K562 (cell line): Measurements from ENCODE around the gene CDC42EP2. TPM values are rescaled to one million over a fixed set of nuclear protein-coding genes. Genes with fewer than 3 reads are reported as not detected.

Source experiments
- ATAC-seq: fragments of 200-7000 bp; cut with Tn5 transposase; 3 replicates; pipeline ENCODE4 v1.9.1; 2020; ENCODE audit warnings: moderate library complexity
- BruUV-seq: library from RNA; stranded (reverse); fragments of 400-500 nt; replicated peaks from 2 replicates; lab custom pipeline; 2021; lab: Mats Ljungman, UMichigan
- CTCF ChIA-PET: fragments of 300-600 bp; formaldehyde crosslinking; extraction: SDS; loops from one replicate; lab custom pipeline; 2021; ENCODE audit warnings: low intra/inter-chr PET ratio; lab: Yijun Ruan, JAX
- POLR2A ChIA-PET: fragments of 300-600, 350-650 bp; sonication (Branson Sonifier 250); formaldehyde crosslinking; extraction: SDS; loops from one replicate; lab custom pipeline; 2021; ENCODE audit warnings: antibody characterized with exemption, inconsistent platforms; lab: Yijun Ruan, JAX
- DNase-seq, 4 experiments: peaks; one replicate each; pipeline versions ENCODE4 v3.0.0 to v3.0.0-alpha.2; 2011 to 2018; ENCODE audit warnings: low spot score in 3 of 4, mixed read lengths in 3 of 4; ENCODE audit errors: extremely low read depth in 1 of 4
- FAIRE-seq: peaks from 2 replicates; lab custom pipeline; 2011; peaks lifted over from hg19 to GRCh38; lab: Jason Lieb, UNC
- H2AFZ ChIP-seq: 2 replicates; pipeline ENCODE4 v1.6.0; 2011; ENCODE audit warnings: low read depth, low read length, control low read depth, inconsistent platforms
- H3K27ac ChIP-seq: fragments of 200-600 bp; 3 replicates; pipeline ENCODE4 v1.8.0; 2011; ENCODE audit warnings: low read depth, mild to moderate bottlenecking, control low read depth, inconsistent platforms, low read length, moderate library complexity, mixed read lengths; ENCODE audit errors: extremely low read depth
- H3K27me3 ChIP-seq, 2 experiments: fragments of 300-600 bp in 1 of 2; 2 replicates in 1 of 2; 3 replicates in 1 of 2; pipeline versions ENCODE4 v1.6.0 to v1.8.0; 2011; ENCODE audit warnings: inconsistent platforms in 2 of 2, low read length in 2 of 2, mild to moderate bottlenecking in 1 of 2, mixed read lengths in 1 of 2, moderate library complexity in 1 of 2; ENCODE audit not compliant: control insufficient read depth in 2 of 2, insufficient read depth in 2 of 2
- H3K36me3 ChIP-seq: fragments of 300-600 bp; 3 replicates; pipeline ENCODE4 v1.8.0; 2011; ENCODE audit warnings: mild to moderate bottlenecking, low read length, inconsistent platforms; ENCODE audit not compliant: control insufficient read depth, insufficient read depth
- H3K4me1 ChIP-seq, 2 experiments: fragments of 200-600 bp in 1 of 2; replicated peaks in 1 of 2; 2 replicates in 1 of 2; 3 replicates in 1 of 2; pipeline versions ENCODE4 v1.5.1 to v1.8.0; 2011; ENCODE audit warnings: inconsistent platforms in 2 of 2, low read length in 2 of 2, mild to moderate bottlenecking in 1 of 2, mixed read lengths in 1 of 2, moderate library complexity in 1 of 2; ENCODE audit not compliant: control insufficient read depth in 2 of 2, insufficient read depth in 2 of 2
- H3K4me2 ChIP-seq: 2 replicates; pipeline ENCODE4 v1.6.1; 2011; ENCODE audit warnings: low read length, control low read depth, inconsistent platforms, mixed read lengths; ENCODE audit not compliant: insufficient read depth
- H3K4me3 ChIP-seq: fragments of 200-600 bp; sonication (generic), shearing (Covaris generic); 2 replicates; pipeline ENCODE4 v1.5.1; 2016; ENCODE audit warnings: control low read depth, inconsistent platforms
- H3K79me2 ChIP-seq: fragments of 200-600 bp; 3 replicates; pipeline ENCODE4 v1.8.0; 2011; ENCODE audit warnings: low read length, inconsistent platforms; ENCODE audit not compliant: control insufficient read depth, insufficient read depth
- H3K9ac ChIP-seq, 2 experiments: 2 replicates each; pipeline versions ENCODE4 v1.6.0 to v1.6.1; 2011; ENCODE audit warnings: low read depth in 2 of 2, low read length in 2 of 2, control low read depth in 1 of 2, inconsistent platforms in 1 of 2, mild to moderate bottlenecking in 1 of 2, mixed read lengths in 1 of 2; ENCODE audit not compliant: insufficient read depth in 1 of 2
- H3K9me1 ChIP-seq: one replicate; pipeline ENCODE4 v1.6.0; 2011; ENCODE audit warnings: inconsistent platforms, mild to moderate bottlenecking, low read length, moderate library complexity; ENCODE audit not compliant: control insufficient read depth, insufficient read depth
- H3K9me3 ChIP-seq: replicated peaks from 2 replicates; pipeline ENCODE4 v1.5.1; 2011; ENCODE audit warnings: low read depth, low read length, inconsistent platforms; ENCODE audit not compliant: control insufficient read depth, insufficient read depth
- H4K20me1 ChIP-seq: replicated peaks from 2 replicates; pipeline ENCODE4 v1.6.1; 2011; ENCODE audit warnings: low read length, inconsistent platforms, mixed read lengths; ENCODE audit not compliant: control insufficient read depth, insufficient read depth
- POLR2AphosphoS2 ChIP-seq: IDR thresholded peaks from 2 replicates; pipeline ENCODE4 v1.6.1; 2012; ENCODE audit warnings: low read length, improper control_type of control experiment
- SOX6 ChIP-seq: fragments of 450-650 bp; IDR thresholded peaks from 2 replicates; pipeline ENCODE4 v1.6.1; 2014; ENCODE audit warnings: mild to moderate bottlenecking
- TARDBP ChIP-seq: fragments of 450-650 bp; IDR thresholded peaks from 2 replicates; pipeline ENCODE4 v1.6.1; 2016
- TSC22D4 ChIP-seq: fragments of 450-650 bp; IDR thresholded peaks from 2 replicates; pipeline ENCODE4 v1.6.1; 2016; ENCODE audit warnings: missing genetic modification characterization, missing biosample characterization, control low read depth
- XRCC3 ChIP-seq: fragments of 450-650 bp; IDR thresholded peaks from 2 replicates; pipeline ENCODE4 v1.6.1; 2017; ENCODE audit warnings: mild to moderate bottlenecking, moderate library complexity
- ZBTB33 ChIP-seq: sonication (generic); formaldehyde crosslinking; IDR thresholded peaks from 2 replicates; pipeline ENCODE4 v1.8.1; 2023; ENCODE audit warnings: mild to moderate bottlenecking, missing genetic modification reagents
- WGBS: fragments of 100-300 bp; shearing (Covaris generic); methylation state at CpG from one replicate; pipeline ENCODE4 v1.1.6; 2016; ENCODE audit warnings: low coverage, mixed read lengths; ENCODE audit not compliant: insufficient coverage; ENCODE audit errors: missing lambda C conversion rate; 5-methylcytosine and 5-hydroxymethylcytosine counted together
- in situ Hi-C: fragments of 300-500 bp; cut with MboI; formaldehyde crosslinking; loops from 4 replicates; pipeline ENCODE4 v1.15.0; 2018; ENCODE audit warnings: inconsistent platforms, mixed read lengths
- intact Hi-C: fragments of 100-400 bp; cut with micrococcal nuclease; formaldehyde crosslinking; loops from 2 replicates; pipeline ENCODE4 v1.14.2; 2022
- polyA plus RNA-seq, 8 experiments: library from polyadenylated mRNA; depleted of rRNA in 4 of 8; stranded (reverse) in 5 of 8; unstranded in 3 of 8; fragments of >200 nt; fragmentation: Nextera tagmentation in 2 of 8; fragmentation: Illumina TruSeq in 1 of 8; extraction: Ambion mirVana in 2 of 8; extraction: Trizol in 1 of 8; gene quantifications; 2 replicates each; pipeline versions ENCODE4 v1.2.1 to v1.2.3, GENCODE V29; 2011 to 2014; ENCODE audit warnings: inconsistent platforms in 1 of 8, missing spikeins in 1 of 8
- total RNA-seq, 7 experiments: library from RNA; depleted of rRNA in 6 of 7; stranded (reverse); fragments of >200 nt in 6 of 7; fragmentation: Illumina TruSeq in 2 of 7; extraction: Trizol in 2 of 7; gene quantifications; 2 replicates each; pipeline versions ENCODE4 v1.2.1 to v1.2.3, GENCODE V29; 2011 to 2021; ENCODE audit warnings: low replicate concordance in 1 of 7
- TF ChIP-seq, protein P1 (sequence below), 2 experiments: fragments of 450-650 bp; formaldehyde crosslinking in 1 of 2; IDR thresholded peaks; 2 replicates each; pipeline versions ENCODE4 v1.4.0 to v1.6.1; 2014 to 2020; ENCODE audit warnings: mild to moderate bottlenecking in 2 of 2, borderline replicate concordance in 1 of 2, low read depth in 1 of 2
- TF ChIP-seq, protein P2 (sequence below), 3 experiments: fragments of 200-800 bp in 1 of 3; fragments of 250-450 bp in 1 of 3; fragments of 450-650 bp in 1 of 3; sonication (Bioruptor Pico) in 1 of 3; sonication (Bioruptor generic) in 1 of 3; formaldehyde crosslinking in 1 of 3; IDR thresholded peaks; 2 replicates each; pipeline versions ENCODE4 v1.6.1 to v1.8.0; 2016 to 2022; ENCODE audit warnings: mild to moderate bottlenecking in 2 of 3, missing genetic modification characterization in 2 of 3, missing compliant biosample characterization in 1 of 3, moderate library complexity in 1 of 3

The CDC42EP2 gene
- total and polyA plus RNA-seq, 9 of the 15 experiments (the other 6 are each of a cell fraction or from before 2014, with no cell fraction given), result 0.27 to 3.5 (median 0.83) TPM; not detected in 1

GRCh38 chr11:65330544-65330943 lies 15.9 kb downstream of the CDC42EP2 start:
- H3K9ac ChIP-seq, result no peak overlapping the region
- no peak for FAIRE-seq
- H3K79me2 ChIP-seq, result peaks cover 22% of the 10 kb centered on the region
- no peak for ATAC-seq
- ChIA-PET CTCF (interaction anchor here (1.0 to 2.2 kb wide), 4 partner anchors 14 to 126 kb away, joined by 5 to 26 read pairs (median 6); no protein-coding TSS in a partner anchor), POLR2A (interaction anchor here (1.0 to 8.2 kb wide), 9 partner anchors 8 to 173 kb away, joined by 3 to 119 read pairs (median 5); partner anchors contain the start of gene MALAT1)
- H3K4me3 ChIP-seq, result no peak overlapping the region
- peak overlapping the region; percentile 89 for H2AFZ ChIP-seq
- H4K20me1 ChIP-seq, result no peaks in the 10 kb centered on the region
- H3K36me3 ChIP-seq, result peaks cover 2% of the 10 kb centered on the region
- no peaks in the 10 kb centered on the region for H3K9me1 ChIP-seq
- WGBS, result 55% methylated on average over 7 of the region's 7 CpGs
- H3K4me1 ChIP-seq, result peaks cover 10 to 17% of the 10 kb centered on the region in 2 experiments; a peak in 4 of 5 replicates
- no peaks in the 10 kb centered on the region for H3K27me3 ChIP-seq
- BruUV-seq, result no TSS peak
- H3K4me2 ChIP-seq, result no peak overlapping the region
- no peak for DNase-seq
- H3K9me3 ChIP-seq, result no peaks in the 10 kb centered on the region
- in situ Hi-C loops (no loop called here), intact Hi-C loops (loop anchor here (1.0 to 2.0 kb wide), 3 partner anchors 14 to 126 kb away; no protein-coding TSS in a partner anchor)
- no peak overlapping the region for H3K27ac ChIP-seq
- TF ChIP-seq TARDBP (no peak), TSC22D4 (tag) (no peak), SOX6 (no peak), XRCC3 (no peak), ZBTB33 (CRISPR knock-in tag) (peak; percentile 44; the same call in 1 of the 2 replicates), POLR2AphosphoS2 (no peak)
- TF ChIP-seq, protein P1, sequence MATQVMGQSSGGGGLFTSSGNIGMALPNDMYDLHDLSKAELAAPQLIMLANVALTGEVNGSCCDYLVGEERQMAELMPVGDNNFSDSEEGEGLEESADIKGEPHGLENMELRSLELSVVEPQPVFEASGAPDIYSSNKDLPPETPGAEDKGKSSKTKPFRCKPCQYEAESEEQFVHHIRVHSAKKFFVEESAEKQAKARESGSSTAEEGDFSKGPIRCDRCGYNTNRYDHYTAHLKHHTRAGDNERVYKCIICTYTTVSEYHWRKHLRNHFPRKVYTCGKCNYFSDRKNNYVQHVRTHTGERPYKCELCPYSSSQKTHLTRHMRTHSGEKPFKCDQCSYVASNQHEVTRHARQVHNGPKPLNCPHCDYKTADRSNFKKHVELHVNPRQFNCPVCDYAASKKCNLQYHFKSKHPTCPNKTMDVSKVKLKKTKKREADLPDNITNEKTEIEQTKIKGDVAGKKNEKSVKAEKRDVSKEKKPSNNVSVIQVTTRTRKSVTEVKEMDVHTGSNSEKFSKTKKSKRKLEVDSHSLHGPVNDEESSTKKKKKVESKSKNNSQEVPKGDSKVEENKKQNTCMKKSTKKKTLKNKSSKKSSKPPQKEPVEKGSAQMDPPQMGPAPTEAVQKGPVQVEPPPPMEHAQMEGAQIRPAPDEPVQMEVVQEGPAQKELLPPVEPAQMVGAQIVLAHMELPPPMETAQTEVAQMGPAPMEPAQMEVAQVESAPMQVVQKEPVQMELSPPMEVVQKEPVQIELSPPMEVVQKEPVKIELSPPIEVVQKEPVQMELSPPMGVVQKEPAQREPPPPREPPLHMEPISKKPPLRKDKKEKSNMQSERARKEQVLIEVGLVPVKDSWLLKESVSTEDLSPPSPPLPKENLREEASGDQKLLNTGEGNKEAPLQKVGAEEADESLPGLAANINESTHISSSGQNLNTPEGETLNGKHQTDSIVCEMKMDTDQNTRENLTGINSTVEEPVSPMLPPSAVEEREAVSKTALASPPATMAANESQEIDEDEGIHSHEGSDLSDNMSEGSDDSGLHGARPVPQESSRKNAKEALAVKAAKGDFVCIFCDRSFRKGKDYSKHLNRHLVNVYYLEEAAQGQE (IDR thresholded peaks at IDR 0.05; ENCODE audit: borderline replicate concordance), result no peak
- TF ChIP-seq, protein P1 (CRISPR knock-in tag; IDR thresholded peaks at IDR 0.05; ENCODE audit: low read depth), result no peak
- TF ChIP-seq, protein P2, sequence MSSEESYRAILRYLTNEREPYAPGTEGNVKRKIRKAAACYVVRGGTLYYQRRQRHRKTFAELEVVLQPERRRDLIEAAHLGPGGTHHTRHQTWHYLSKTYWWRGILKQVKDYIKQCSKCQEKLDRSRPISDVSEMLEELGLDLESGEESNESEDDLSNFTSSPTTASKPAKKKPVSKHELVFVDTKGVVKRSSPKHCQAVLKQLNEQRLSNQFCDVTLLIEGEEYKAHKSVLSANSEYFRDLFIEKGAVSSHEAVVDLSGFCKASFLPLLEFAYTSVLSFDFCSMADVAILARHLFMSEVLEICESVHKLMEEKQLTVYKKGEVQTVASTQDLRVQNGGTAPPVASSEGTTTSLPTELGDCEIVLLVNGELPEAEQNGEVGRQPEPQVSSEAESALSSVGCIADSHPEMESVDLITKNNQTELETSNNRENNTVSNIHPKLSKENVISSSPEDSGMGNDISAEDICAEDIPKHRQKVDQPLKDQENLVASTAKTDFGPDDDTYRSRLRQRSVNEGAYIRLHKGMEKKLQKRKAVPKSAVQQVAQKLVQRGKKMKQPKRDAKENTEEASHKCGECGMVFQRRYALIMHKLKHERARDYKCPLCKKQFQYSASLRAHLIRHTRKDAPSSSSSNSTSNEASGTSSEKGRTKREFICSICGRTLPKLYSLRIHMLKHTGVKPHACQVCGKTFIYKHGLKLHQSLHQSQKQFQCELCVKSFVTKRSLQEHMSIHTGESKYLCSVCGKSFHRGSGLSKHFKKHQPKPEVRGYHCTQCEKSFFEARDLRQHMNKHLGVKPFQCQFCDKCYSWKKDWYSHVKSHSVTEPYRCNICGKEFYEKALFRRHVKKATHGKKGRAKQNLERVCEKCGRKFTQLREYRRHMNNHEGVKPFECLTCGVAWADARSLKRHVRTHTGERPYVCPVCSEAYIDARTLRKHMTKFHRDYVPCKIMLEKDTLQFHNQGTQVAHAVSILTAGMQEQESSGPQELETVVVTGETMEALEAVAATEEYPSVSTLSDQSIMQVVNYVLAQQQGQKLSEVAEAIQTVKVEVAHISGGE (CRISPR knock-in tag; IDR thresholded peaks at IDR 0.05), result no peak
